ENCODE measurements around the gene TSPAN18.

DNA sequence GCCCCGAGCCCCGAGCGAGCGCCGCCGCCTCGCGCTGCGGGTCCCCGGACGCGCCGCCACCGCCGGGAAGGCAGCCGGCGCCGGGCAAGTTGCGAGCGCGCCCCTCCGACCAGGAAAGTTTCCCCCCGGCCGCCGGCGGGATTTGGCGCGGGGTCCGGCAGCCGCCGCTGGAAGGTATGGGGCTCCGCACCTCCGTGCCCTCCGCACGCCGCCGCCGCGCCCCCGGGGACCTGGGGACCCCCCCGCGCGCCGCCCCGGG, 281 bp downstream of the TSPAN18 start:
- TF ChIP-seq, protein P1, sequence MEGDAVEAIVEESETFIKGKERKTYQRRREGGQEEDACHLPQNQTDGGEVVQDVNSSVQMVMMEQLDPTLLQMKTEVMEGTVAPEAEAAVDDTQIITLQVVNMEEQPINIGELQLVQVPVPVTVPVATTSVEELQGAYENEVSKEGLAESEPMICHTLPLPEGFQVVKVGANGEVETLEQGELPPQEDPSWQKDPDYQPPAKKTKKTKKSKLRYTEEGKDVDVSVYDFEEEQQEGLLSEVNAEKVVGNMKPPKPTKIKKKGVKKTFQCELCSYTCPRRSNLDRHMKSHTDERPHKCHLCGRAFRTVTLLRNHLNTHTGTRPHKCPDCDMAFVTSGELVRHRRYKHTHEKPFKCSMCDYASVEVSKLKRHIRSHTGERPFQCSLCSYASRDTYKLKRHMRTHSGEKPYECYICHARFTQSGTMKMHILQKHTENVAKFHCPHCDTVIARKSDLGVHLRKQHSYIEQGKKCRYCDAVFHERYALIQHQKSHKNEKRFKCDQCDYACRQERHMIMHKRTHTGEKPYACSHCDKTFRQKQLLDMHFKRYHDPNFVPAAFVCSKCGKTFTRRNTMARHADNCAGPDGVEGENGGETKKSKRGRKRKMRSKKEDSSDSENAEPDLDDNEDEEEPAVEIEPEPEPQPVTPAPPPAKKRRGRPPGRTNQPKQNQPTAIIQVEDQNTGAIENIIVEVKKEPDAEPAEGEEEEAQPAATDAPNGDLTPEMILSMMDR (IDR thresholded peaks at IDR 0.05) = no peak
- TF ChIP-seq EP300 (IDR thresholded peaks at IDR 0.05) (no peak), POLR2A (IDR thresholded peaks at IDR 0.05) (no peak)

Data from tibial nerve (tissue), 4 donors.